Stomach (tissue), 4 donors: ENCODE data around the gene EGFL6.

Experiments used
- EP300 ChIP-seq: sonication (generic); formaldehyde crosslinking; IDR thresholded peaks from one replicate; pipeline ENCODE4 v1.6.1; 2017; ENCODE audit warnings: antibody characterized with exemption
- TF ChIP-seq, protein P1 (sequence below), 7 experiments: fragments of 450-650 bp in 4 of 7; fragments of 200-600 bp in 3 of 7; sonication (generic) in 3 of 7; IDR thresholded peaks; one replicate each; pipeline ENCODE4 v1.5.1; 2016 to 2019; ENCODE audit warnings: antibody characterized with exemption in 7 of 7, control low read depth in 2 of 7, mild to moderate bottlenecking in 1 of 7

DNA sequence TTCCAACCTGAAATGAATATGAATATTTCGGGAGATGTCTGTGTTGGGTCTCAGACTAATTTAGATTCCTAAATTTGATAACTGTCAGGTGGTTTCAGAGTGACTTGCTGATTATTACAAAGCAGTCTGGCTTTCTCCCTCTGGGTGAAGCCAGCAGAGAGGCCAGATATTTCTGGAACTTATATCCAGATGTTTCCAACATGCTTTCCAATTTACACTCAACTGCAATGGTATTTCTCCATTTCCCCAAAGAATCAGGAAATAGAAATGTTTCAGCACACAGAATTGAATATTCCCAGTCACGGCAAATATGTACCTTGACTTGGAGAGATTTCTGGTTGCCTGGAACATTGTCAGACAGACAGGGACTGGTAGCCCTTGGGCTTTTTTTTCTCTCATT is 48.5 kb upstream of the EGFL6 start:
- TF ChIP-seq EP300 = no peak
- TF ChIP-seq, protein P1, sequence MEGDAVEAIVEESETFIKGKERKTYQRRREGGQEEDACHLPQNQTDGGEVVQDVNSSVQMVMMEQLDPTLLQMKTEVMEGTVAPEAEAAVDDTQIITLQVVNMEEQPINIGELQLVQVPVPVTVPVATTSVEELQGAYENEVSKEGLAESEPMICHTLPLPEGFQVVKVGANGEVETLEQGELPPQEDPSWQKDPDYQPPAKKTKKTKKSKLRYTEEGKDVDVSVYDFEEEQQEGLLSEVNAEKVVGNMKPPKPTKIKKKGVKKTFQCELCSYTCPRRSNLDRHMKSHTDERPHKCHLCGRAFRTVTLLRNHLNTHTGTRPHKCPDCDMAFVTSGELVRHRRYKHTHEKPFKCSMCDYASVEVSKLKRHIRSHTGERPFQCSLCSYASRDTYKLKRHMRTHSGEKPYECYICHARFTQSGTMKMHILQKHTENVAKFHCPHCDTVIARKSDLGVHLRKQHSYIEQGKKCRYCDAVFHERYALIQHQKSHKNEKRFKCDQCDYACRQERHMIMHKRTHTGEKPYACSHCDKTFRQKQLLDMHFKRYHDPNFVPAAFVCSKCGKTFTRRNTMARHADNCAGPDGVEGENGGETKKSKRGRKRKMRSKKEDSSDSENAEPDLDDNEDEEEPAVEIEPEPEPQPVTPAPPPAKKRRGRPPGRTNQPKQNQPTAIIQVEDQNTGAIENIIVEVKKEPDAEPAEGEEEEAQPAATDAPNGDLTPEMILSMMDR (IDR thresholded peaks at IDR 0.05) = no peak
